HepG2 (cell line): ENCODE measurements around the gene PTPRE. TPM values are rescaled to one million over a fixed set of nuclear protein-coding genes. Genes with fewer than 3 reads are reported as not detected.

Source experiments
- ATAC-seq: fragments of 200-7000 bp; cut with Tn5 transposase; 3 replicates; pipeline ENCODE4 v1.9.1; 2020; ENCODE audit warnings: mild to moderate bottlenecking, moderate library complexity
- BruUV-seq: library from RNA; stranded (reverse); fragments of 400-500 nt; replicated peaks from 2 replicates; lab custom pipeline; 2021; lab: Mats Ljungman, UMichigan
- CTCF ChIA-PET: fragments of 300-600 bp; formaldehyde crosslinking; extraction: SDS; loops from one replicate; lab custom pipeline; 2021; ENCODE audit warnings: low total read pairs, inconsistent platforms, low intra/inter-chr PET ratio; lab: Yijun Ruan, JAX
- POLR2A ChIA-PET: fragments of 350-600 bp; sonication (Branson Sonifier 250); formaldehyde crosslinking; loops from one replicate; lab custom pipeline; 2020; ENCODE audit warnings: antibody characterized with exemption, inconsistent platforms; lab: Yijun Ruan, JAX
- DNase-seq: peaks from one replicate; pipeline ENCODE4 v3.0.0-alpha.2; 2015; ENCODE audit warnings: low spot score
- FAIRE-seq: peaks from 3 replicates; lab custom pipeline; 2011; peaks lifted over from hg19 to GRCh38; lab: Jason Lieb, UNC
- H2AFZ ChIP-seq: one replicate; pipeline ENCODE4 v1.6.1; 2011; ENCODE audit warnings: low read length, inconsistent platforms
- H3K27ac ChIP-seq: fragments of 300-600 bp; 3 replicates; pipeline ENCODE4 v1.8.0; 2011; ENCODE audit warnings: mixed run types, mild to moderate bottlenecking, mixed read lengths, low read length, inconsistent platforms; ENCODE audit not compliant: insufficient read depth; ENCODE audit errors: extremely low read length
- H3K27me3 ChIP-seq, 2 experiments: fragments of 200-600 bp in 1 of 2; 2 replicates in 1 of 2; 3 replicates in 1 of 2; pipeline versions ENCODE4 v1.6.0 to v1.8.0; 2011; ENCODE audit warnings: low read length in 2 of 2, mild to moderate bottlenecking in 2 of 2, moderate library complexity in 2 of 2, inconsistent platforms in 1 of 2; ENCODE audit not compliant: insufficient read depth in 2 of 2, control insufficient read depth in 1 of 2
- H3K36me3 ChIP-seq, 2 experiments: fragments of 200-600 bp in 1 of 2; replicated peaks in 1 of 2; 2 replicates in 1 of 2; 3 replicates in 1 of 2; pipeline versions ENCODE4 v1.5.1 to v1.8.0; 2011; ENCODE audit warnings: low read length in 2 of 2, inconsistent platforms in 1 of 2; ENCODE audit not compliant: insufficient read depth in 2 of 2, control insufficient read depth in 1 of 2
- H3K4me1 ChIP-seq: 2 replicates; pipeline ENCODE4 v1.5.1; 2012; ENCODE audit warnings: low read length, inconsistent platforms; ENCODE audit not compliant: insufficient read depth
- H3K4me2 ChIP-seq: 2 replicates; pipeline ENCODE4 v1.6.0; 2011; ENCODE audit warnings: low read depth, low read length, inconsistent platforms
- H3K4me3 ChIP-seq, 3 experiments: fragments of 200-600 bp in 1 of 3; sonication (generic), shearing (Covaris generic) in 1 of 3; replicated peaks in 1 of 3; 2 replicates each; pipeline ENCODE4 v1.5.1; 2011 to 2016; ENCODE audit warnings: low read length in 3 of 3, inconsistent platforms in 2 of 3, low read depth in 2 of 3, mild to moderate bottlenecking in 2 of 3, control low read depth in 1 of 3, mixed read lengths in 1 of 3; ENCODE audit not compliant: insufficient read depth in 1 of 3
- H3K79me2 ChIP-seq: one replicate; pipeline ENCODE4 v1.6.1; 2011; ENCODE audit warnings: low read length, inconsistent platforms; ENCODE audit not compliant: insufficient read depth
- H3K9ac ChIP-seq: 2 replicates; pipeline ENCODE4 v1.6.0; 2011; ENCODE audit warnings: mild to moderate bottlenecking, low read depth, low read length, inconsistent platforms; ENCODE audit not compliant: insufficient read depth
- H3K9me3 ChIP-seq: 2 replicates; pipeline ENCODE4 v1.5.1; 2012; ENCODE audit warnings: mild to moderate bottlenecking, low read length
- H4K20me1 ChIP-seq: 2 replicates; pipeline ENCODE4 v1.6.0; 2011; ENCODE audit warnings: inconsistent platforms, mild to moderate bottlenecking, low read length, moderate library complexity; ENCODE audit not compliant: insufficient read depth
- AGO1 ChIP-seq: fragments of 200-400 bp; formaldehyde crosslinking; IDR thresholded peaks from 2 replicates; pipeline ENCODE4 v1.6.1; 2017; ENCODE audit warnings: mild to moderate bottlenecking, low read depth, low read length, moderate library complexity; ENCODE audit not compliant: poor library complexity, severe bottlenecking
- GATAD2A ChIP-seq: IDR thresholded peaks from 2 replicates; pipeline ENCODE4 v1.6.1; 2016
- NCOA5 ChIP-seq: sonication (generic); formaldehyde crosslinking; IDR thresholded peaks from 2 replicates; pipeline ENCODE4 v1.4.0; 2020; ENCODE audit warnings: missing genetic modification reagents
- NONO ChIP-seq, 2 experiments: fragments of 450-650 bp in 1 of 2; sonication (generic) in 1 of 2; formaldehyde crosslinking in 1 of 2; IDR thresholded peaks in 1 of 2; conservative IDR thresholded peaks in 1 of 2; 2 replicates each; pipeline versions ENCODE4 v1.6.1 to v1.8.0; 2017 to 2022; ENCODE audit warnings: mild to moderate bottlenecking in 1 of 2, missing genetic modification reagents in 1 of 2, moderate library complexity in 1 of 2
- SP5 ChIP-seq: IDR thresholded peaks from 2 replicates; pipeline ENCODE4 v1.6.1; 2016; ENCODE audit warnings: low read depth, borderline replicate concordance
- ZNF101 ChIP-seq: sonication (generic); formaldehyde crosslinking; IDR thresholded peaks from 2 replicates; pipeline ENCODE4 v1.4.0; 2020; ENCODE audit warnings: mild to moderate bottlenecking, low read depth, missing genetic modification reagents, borderline replicate concordance
- ZNF512B ChIP-seq: sonication (generic); formaldehyde crosslinking; IDR thresholded peaks from 2 replicates; pipeline ENCODE4 v1.5.1; 2020; ENCODE audit warnings: missing genetic modification reagents, mild to moderate bottlenecking, borderline replicate concordance
- ZNF615 ChIP-seq: sonication (generic); formaldehyde crosslinking; IDR thresholded peaks from 2 replicates; pipeline ENCODE4 v1.5.0; 2020; ENCODE audit warnings: mild to moderate bottlenecking, missing genetic modification reagents, borderline replicate concordance
- WGBS: methylation state at CpG from one replicate; pipeline ENCODE4 v1.1.6; 2017; ENCODE audit warnings: low lambda C conversion rate; 5-methylcytosine and 5-hydroxymethylcytosine counted together
- in situ Hi-C: cut with HindIII; loops from 2 replicates; pipeline ENCODE4 v1.10.0; 2017; ENCODE audit warnings: low pct_unique_long_range_greater_than_20kb; ENCODE audit not compliant: extremely low pct_ligation_motif_present
- intact Hi-C: fragments of 100-400 bp; cut with micrococcal nuclease; formaldehyde crosslinking; loops from one replicate; pipeline ENCODE4 v1.10.0; 2022; ENCODE audit not compliant: unreplicated experiment
- polyA plus RNA-seq, 8 experiments: library from polyadenylated mRNA; depleted of rRNA in 3 of 8; stranded (reverse) in 7 of 8; unstranded in 1 of 8; fragments of >200 nt; fragmentation: Illumina TruSeq in 4 of 8; extraction: Trizol in 4 of 8; gene quantifications; 2 replicates each; pipeline versions ENCODE4 v1.2.1 to v1.2.3, GENCODE V29; 2011 to 2016; ENCODE audit warnings: low read depth in 4 of 8, missing spikeins in 1 of 8, mixed read lengths in 1 of 8; ENCODE audit not compliant: insufficient read depth in 1 of 8
- total RNA-seq, 5 experiments: library from RNA; depleted of rRNA; stranded (reverse); fragments of >200 nt; fragmentation: Illumina TruSeq; extraction: Trizol; gene quantifications; 2 replicates each; pipeline ENCODE4 v1.2.3, GENCODE V29; 2016; ENCODE audit warnings: low read depth in 1 of 5
- TF ChIP-seq, protein P1 (sequence below): IDR thresholded peaks from 2 replicates; pipeline ENCODE4 v1.6.1; 2016; ENCODE audit warnings: low read depth, missing genetic modification reagents, missing compliant biosample characterization
- TF ChIP-seq, protein P2 (sequence below): sonication (generic); formaldehyde crosslinking; IDR thresholded peaks from 2 replicates; pipeline ENCODE4 v1.5.0; 2020; ENCODE audit warnings: missing genetic modification reagents, mild to moderate bottlenecking, borderline replicate concordance

Gene PTPRE
- total and polyA plus RNA-seq, 2 of the 13 experiments (the other 11 are each of a cell fraction or from before 2014, with no cell fraction given) = 0.01 to 0.02 TPM

- TF ChIP-seq, protein P1, sequence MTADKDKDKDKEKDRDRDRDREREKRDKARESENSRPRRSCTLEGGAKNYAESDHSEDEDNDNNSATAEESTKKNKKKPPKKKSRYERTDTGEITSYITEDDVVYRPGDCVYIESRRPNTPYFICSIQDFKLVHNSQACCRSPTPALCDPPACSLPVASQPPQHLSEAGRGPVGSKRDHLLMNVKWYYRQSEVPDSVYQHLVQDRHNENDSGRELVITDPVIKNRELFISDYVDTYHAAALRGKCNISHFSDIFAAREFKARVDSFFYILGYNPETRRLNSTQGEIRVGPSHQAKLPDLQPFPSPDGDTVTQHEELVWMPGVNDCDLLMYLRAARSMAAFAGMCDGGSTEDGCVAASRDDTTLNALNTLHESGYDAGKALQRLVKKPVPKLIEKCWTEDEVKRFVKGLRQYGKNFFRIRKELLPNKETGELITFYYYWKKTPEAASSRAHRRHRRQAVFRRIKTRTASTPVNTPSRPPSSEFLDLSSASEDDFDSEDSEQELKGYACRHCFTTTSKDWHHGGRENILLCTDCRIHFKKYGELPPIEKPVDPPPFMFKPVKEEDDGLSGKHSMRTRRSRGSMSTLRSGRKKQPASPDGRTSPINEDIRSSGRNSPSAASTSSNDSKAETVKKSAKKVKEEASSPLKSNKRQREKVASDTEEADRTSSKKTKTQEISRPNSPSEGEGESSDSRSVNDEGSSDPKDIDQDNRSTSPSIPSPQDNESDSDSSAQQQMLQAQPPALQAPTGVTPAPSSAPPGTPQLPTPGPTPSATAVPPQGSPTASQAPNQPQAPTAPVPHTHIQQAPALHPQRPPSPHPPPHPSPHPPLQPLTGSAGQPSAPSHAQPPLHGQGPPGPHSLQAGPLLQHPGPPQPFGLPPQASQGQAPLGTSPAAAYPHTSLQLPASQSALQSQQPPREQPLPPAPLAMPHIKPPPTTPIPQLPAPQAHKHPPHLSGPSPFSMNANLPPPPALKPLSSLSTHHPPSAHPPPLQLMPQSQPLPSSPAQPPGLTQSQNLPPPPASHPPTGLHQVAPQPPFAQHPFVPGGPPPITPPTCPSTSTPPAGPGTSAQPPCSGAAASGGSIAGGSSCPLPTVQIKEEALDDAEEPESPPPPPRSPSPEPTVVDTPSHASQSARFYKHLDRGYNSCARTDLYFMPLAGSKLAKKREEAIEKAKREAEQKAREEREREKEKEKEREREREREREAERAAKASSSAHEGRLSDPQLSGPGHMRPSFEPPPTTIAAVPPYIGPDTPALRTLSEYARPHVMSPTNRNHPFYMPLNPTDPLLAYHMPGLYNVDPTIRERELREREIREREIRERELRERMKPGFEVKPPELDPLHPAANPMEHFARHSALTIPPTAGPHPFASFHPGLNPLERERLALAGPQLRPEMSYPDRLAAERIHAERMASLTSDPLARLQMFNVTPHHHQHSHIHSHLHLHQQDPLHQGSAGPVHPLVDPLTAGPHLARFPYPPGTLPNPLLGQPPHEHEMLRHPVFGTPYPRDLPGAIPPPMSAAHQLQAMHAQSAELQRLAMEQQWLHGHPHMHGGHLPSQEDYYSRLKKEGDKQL (CRISPR knock-in tag) = no peak
- TF ChIP-seq AGO1 (no peak), ZNF101 (CRISPR knock-in tag) (no peak), NONO (IDR thresholded peaks at IDR 0.05) (no peak), NONO (CRISPR knock-in tag; conservative IDR thresholded peaks at IDR 0.05) (no peak), ZNF615 (CRISPR knock-in tag) (no peak)
These were observed 109.6 kb downstream of the PTPRE start (continued) for GRCh38 chr10:128016423-128017060.

DNA sequence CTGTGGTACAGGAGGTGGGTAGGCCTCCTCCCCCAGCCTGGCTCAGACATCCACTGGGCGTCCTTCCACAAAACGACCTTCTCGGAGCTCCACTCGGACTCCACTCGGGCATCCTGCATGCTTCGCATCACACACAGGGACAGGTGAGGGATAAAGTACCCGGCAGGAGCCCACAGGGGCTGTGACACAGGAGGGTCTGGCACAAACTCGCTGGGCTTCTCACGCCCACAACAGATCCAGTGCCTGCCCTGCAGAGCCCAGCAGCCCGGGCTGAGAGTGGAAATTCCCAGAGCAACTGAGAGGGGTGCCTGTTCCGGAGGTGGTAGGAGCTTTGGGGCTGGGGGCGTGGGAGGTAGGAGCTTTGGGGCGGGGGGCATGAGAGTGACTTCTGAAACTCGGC lies 110.9 kb downstream of the PTPRE start:
- H2AFZ ChIP-seq = no peak overlapping the region
- ATAC-seq (no peak), DNase-seq (no peak), FAIRE-seq (no peak)
- H3K9me3 ChIP-seq = no peaks in the 10 kb centered on the region
- H4K20me1 ChIP-seq = no peaks in the 10 kb centered on the region
- H3K9ac ChIP-seq = no peak overlapping the region
- H3K27me3 ChIP-seq = peaks cover 3 to 74% of the 10 kb centered on the region in 2 experiments; a peak in 4 of 5 replicates
- ChIA-PET POLR2A (no interaction called here), CTCF (no interaction called here)
- intact Hi-C loops = loop anchor here (10.0 kb wide), 1 partner anchor 143 kb away; no protein-coding TSS in a partner anchor
- no peak overlapping the region for H3K4me2 ChIP-seq
- BruUV-seq = no TSS peak
- H3K27ac ChIP-seq = no peak overlapping the region
- no peaks in the 10 kb centered on the region for H3K4me1 ChIP-seq
- WGBS = 10% methylated on average over 2 of the region's 14 CpGs
- no peak overlapping the region for H3K4me3 ChIP-seq
- no peaks in the 10 kb centered on the region for H3K36me3 ChIP-seq
- in situ Hi-C loops = loop anchor here (25.0 kb wide), 1 partner anchor 306 kb away; no protein-coding TSS in a partner anchor
- no peaks in the 10 kb centered on the region for H3K79me2 ChIP-seq
- TF ChIP-seq, protein P2, sequence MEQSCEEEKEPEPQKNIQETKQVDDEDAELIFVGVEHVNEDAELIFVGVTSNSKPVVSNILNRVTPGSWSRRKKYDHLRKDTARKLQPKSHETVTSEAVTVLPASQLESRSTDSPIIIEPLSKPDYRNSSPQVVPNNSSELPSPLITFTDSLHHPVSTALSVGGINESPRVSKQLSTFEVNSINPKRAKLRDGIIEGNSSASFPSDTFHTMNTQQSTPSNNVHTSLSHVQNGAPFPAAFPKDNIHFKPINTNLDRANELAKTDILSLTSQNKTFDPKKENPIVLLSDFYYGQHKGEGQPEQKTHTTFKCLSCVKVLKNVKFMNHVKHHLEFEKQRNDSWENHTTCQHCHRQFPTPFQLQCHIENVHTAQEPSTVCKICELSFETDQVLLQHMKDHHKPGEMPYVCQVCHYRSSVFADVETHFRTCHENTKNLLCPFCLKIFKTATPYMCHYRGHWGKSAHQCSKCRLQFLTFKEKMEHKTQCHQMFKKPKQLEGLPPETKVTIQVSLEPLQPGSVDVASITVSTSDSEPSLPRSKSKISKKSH (CRISPR knock-in tag) = no peak
- no peak for TF ChIP-seq SP5 (CRISPR knock-in tag)
- TF ChIP-seq NCOA5 (CRISPR knock-in tag) = no peak
- no peak for TF ChIP-seq ZNF512B (CRISPR knock-in tag)
- TF ChIP-seq GATAD2A (CRISPR knock-in tag) = no peak
